HepG2 (cell line): ENCODE data around the gene FBXO24. TPM values are rescaled to one million over a fixed set of nuclear protein-coding genes. Genes with fewer than 3 reads are reported as not detected.

Experiments
- BCLAF1 ChIP-seq: fragments of 450-650 bp; IDR thresholded peaks from 2 replicates; pipeline ENCODE4 v1.6.1; 2017; ENCODE audit warnings: mild to moderate bottlenecking
- CSRNP1 ChIP-seq: sonication (generic); formaldehyde crosslinking; IDR thresholded peaks from 2 replicates; pipeline ENCODE4 v1.8.1; 2023; ENCODE audit warnings: mild to moderate bottlenecking, missing genetic modification reagents
- RBAK ChIP-seq: sonication (generic); formaldehyde crosslinking; IDR thresholded peaks from 2 replicates; pipeline ENCODE4 v1.5.1; 2020; ENCODE audit warnings: mild to moderate bottlenecking, missing genetic modification reagents
- REL ChIP-seq: sonication (generic); formaldehyde crosslinking; conservative IDR thresholded peaks from 2 replicates; pipeline ENCODE4 v1.8.0; 2022; ENCODE audit warnings: mild to moderate bottlenecking, missing genetic modification reagents, moderate library complexity
- SIN3B ChIP-seq: fragments of 150-350 bp; IDR thresholded peaks from 2 replicates; pipeline ENCODE4 v1.6.1; 2014; ENCODE audit warnings: low read length
- SUZ12 ChIP-seq: fragments of 150-350 bp; IDR thresholded peaks from 2 replicates; pipeline ENCODE4 v1.6.1; 2014; ENCODE audit warnings: low read depth, low read length
- TMF1 ChIP-seq: sonication (generic); formaldehyde crosslinking; IDR thresholded peaks from 2 replicates; pipeline ENCODE4 v1.8.1; 2022; ENCODE audit warnings: low read depth, missing genetic modification reagents
- ZBTB40 ChIP-seq, 2 experiments: fragments of 450-650 bp in 1 of 2; sonication (generic) in 1 of 2; formaldehyde crosslinking in 1 of 2; IDR thresholded peaks; 2 replicates each; pipeline versions ENCODE4 v1.6.1 to v1.8.0; 2016 to 2022; ENCODE audit warnings: antibody characterized with exemption in 1 of 2, mild to moderate bottlenecking in 1 of 2, missing genetic modification reagents in 1 of 2
- ZNF367 ChIP-seq: sonication (generic); formaldehyde crosslinking; IDR thresholded peaks from 2 replicates; pipeline ENCODE4 v1.4.0; 2020; ENCODE audit warnings: missing genetic modification reagents, borderline replicate concordance
- ZNF615 ChIP-seq: sonication (generic); formaldehyde crosslinking; IDR thresholded peaks from 2 replicates; pipeline ENCODE4 v1.5.0; 2020; ENCODE audit warnings: mild to moderate bottlenecking, missing genetic modification reagents, borderline replicate concordance
- ZNF619 ChIP-seq: sonication (generic); formaldehyde crosslinking; IDR thresholded peaks from 2 replicates; pipeline ENCODE4 v1.4.0; 2020; ENCODE audit warnings: mild to moderate bottlenecking, missing genetic modification reagents
- ZNF724P ChIP-seq: sonication (generic); formaldehyde crosslinking; IDR thresholded peaks from 2 replicates; pipeline ENCODE4 v1.8.0; 2022; ENCODE audit warnings: missing genetic modification reagents, borderline replicate concordance
- ZNF761 ChIP-seq: sonication (generic); formaldehyde crosslinking; conservative IDR thresholded peaks from 2 replicates; pipeline ENCODE4 v1.4.0; 2020; ENCODE audit warnings: mild to moderate bottlenecking, missing genetic modification reagents
- ZNF883 ChIP-seq: sonication (generic); formaldehyde crosslinking; IDR thresholded peaks from 2 replicates; pipeline ENCODE4 v1.5.1; 2020; ENCODE audit warnings: mild to moderate bottlenecking, missing genetic modification reagents; ENCODE audit errors: not compliant biosample characterization
- polyA plus RNA-seq, 8 experiments: library from polyadenylated mRNA; depleted of rRNA in 3 of 8; stranded (reverse) in 7 of 8; unstranded in 1 of 8; fragments of >200 nt; fragmentation: Illumina TruSeq in 4 of 8; extraction: Trizol in 4 of 8; gene quantifications; 2 replicates each; pipeline versions ENCODE4 v1.2.1 to v1.2.3, GENCODE V29; 2011 to 2016; ENCODE audit warnings: low read depth in 4 of 8, missing spikeins in 1 of 8, mixed read lengths in 1 of 8; ENCODE audit not compliant: insufficient read depth in 1 of 8
- total RNA-seq, 5 experiments: library from RNA; depleted of rRNA; stranded (reverse); fragments of >200 nt; fragmentation: Illumina TruSeq; extraction: Trizol; gene quantifications; 2 replicates each; pipeline ENCODE4 v1.2.3, GENCODE V29; 2016; ENCODE audit warnings: low read depth in 1 of 5

The FBXO24 gene
- total and polyA plus RNA-seq, 2 of the 13 experiments (the other 11 are each of a cell fraction or from before 2014, with no cell fraction given): 0.20 to 0.55 TPM

- TF ChIP-seq ZBTB40 (IDR thresholded peaks at IDR 0.05) (no peak), ZBTB40 (CRISPR knock-in tag; IDR thresholded peaks at IDR 0.05) (0 out of 2 replicates have a peak, but pooled peaks have one; percentile 5), TMF1 (CRISPR knock-in tag) (0 out of 2 replicates have a peak, but pooled peaks have one; percentile 20), RBAK (CRISPR knock-in tag) (no peak), ZNF724P (CRISPR knock-in tag) (no peak), SIN3B (no peak), SUZ12 (no peak), CSRNP1 (CRISPR knock-in tag) (no peak; the same call in 1 of the 2 replicates), ZNF615 (CRISPR knock-in tag) (0 out of 2 replicates have a peak, but pooled peaks have one; percentile 24), ZNF761 (no peak), ZNF367 (CRISPR knock-in tag) (no peak), BCLAF1 (no peak), ZNF619 (CRISPR knock-in tag) (no peak), REL (CRISPR knock-in tag) (0 out of 2 replicates have a peak, but pooled peaks have one; percentile 7), ZNF883 (no peak)
Measured at GRCh38 chr7:100539436-100540006, 46.6 kb upstream of the FBXO24 start (continued).
